Cardiac fibroblast (primary cell): ENCODE measurements around the gene FER.

ENCODE experiments used
- DNase-seq, 2 donors: peaks; one replicate each; pipeline versions ENCODE4 v3.0.0 to v3.0.0-alpha.2; 2010; ENCODE audit warnings: low read depth in 2 of 2
- H3K4me3 ChIP-seq, 2 donors: replicated peaks in 1 of 2; 1 replicate in 1 of 2; 2 replicates in 1 of 2; pipeline ENCODE4 v1.5.1; 2011; ENCODE audit warnings: low read depth in 2 of 2, low read length in 2 of 2, mild to moderate bottlenecking in 2 of 2, moderate library complexity in 1 of 2
- CTCF ChIP-seq: IDR thresholded peaks from one replicate; pipeline ENCODE4 v1.5.1; 2011; ENCODE audit warnings: low read depth, mild to moderate bottlenecking, low read length, inconsistent platforms

The FER gene

GRCh38 chr5:109100971-109101370 is 353.3 kb downstream of the FER start:
- TF ChIP-seq CTCF, result no peak
- no peak overlapping the region for H3K4me3 ChIP-seq
- DNase-seq, result no peak

- H3K4me3 ChIP-seq, result no peak overlapping the region
- peak in 1 of 2 donors; percentile 20 for DNase-seq
- TF ChIP-seq CTCF, result no peak
Observed at GRCh38 chr5:109102096-109102690, 354.5 kb downstream of the FER start.

GRCh38 chr5:109105631-109106267 is 358.1 kb downstream of the FER start:
- H3K4me3 ChIP-seq, result peak overlapping the region in 1 of 2 donors; percentile 8
- no peak for TF ChIP-seq CTCF
- DNase-seq, result peak; percentile 90 to 96

GRCh38 chr5:109111680-109112079 is 364.0 kb downstream of the FER start:
- DNase-seq, result no peak
- no peak overlapping the region for H3K4me3 ChIP-seq
- TF ChIP-seq CTCF, result no peak

GRCh38 chr5:109113608-109114007 is 365.9 kb downstream of the FER start:
- TF ChIP-seq CTCF, result no peak
- DNase-seq, result no peak
- H3K4me3 ChIP-seq, result no peak overlapping the region

- no peak for TF ChIP-seq CTCF
- H3K4me3 ChIP-seq, result no peak overlapping the region
- no peak for DNase-seq
Observed at GRCh38 chr5:109121225-109121624, 373.5 kb downstream of the FER start.
